ENCODE data around the gene INTS14. TPM values are rescaled to one million over a fixed set of nuclear protein-coding genes. Genes with fewer than 3 reads are reported as not detected.

The INTS14 gene
- total and polyA plus RNA-seq, 2 of the 8 experiments (the other 6 are each of a cell fraction or from before 2014, with no cell fraction given), result 33.1 to 33.7 TPM

DNA sequence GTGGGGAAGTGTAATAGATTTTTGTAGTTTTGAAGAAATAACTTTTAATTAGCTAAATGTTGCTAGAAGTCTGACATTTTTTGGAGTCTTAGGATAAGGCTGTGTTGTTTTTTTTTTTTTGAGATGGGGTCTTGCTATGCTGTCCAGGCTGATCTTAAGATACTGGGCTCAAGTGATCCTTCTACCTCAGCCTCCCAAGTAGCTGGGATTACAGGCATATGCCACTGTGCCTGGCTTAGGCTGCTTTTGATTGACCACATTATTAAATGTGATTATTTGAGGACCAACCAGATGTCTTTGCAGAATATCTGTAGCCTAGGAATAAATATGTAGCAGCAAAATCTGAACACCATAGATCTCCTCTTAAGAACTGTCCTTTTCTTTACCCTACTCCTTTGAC is 51.0 kb downstream of the INTS14 start (continued):
- no peak for TF ChIP-seq KDM1A (IDR thresholded peaks at IDR 0.05; ENCODE audit: borderline replicate concordance, low read length)
